GM21786 (cell line): ENCODE measurements around the gene SLC25A42.

Experiments
- ATAC-seq: cut with Tn5 transposase; IDR thresholded peaks from one replicate; pipeline ENCODE4 v1.9.1; 2021; ENCODE audit not compliant: unreplicated experiment

Gene SLC25A42

GRCh38 chr19:19157808-19158207 is 94.0 kb downstream of the SLC25A42 start:
- no peak for ATAC-seq

- no peak for ATAC-seq
These were observed 95.7 kb downstream of the SLC25A42 start for GRCh38 chr19:19159534-19159933.

GRCh38 chr19:19160461-19161035 is 96.8 kb downstream of the SLC25A42 start:
- ATAC-seq, result no peak

- no peak for ATAC-seq
These were observed 98.7 kb downstream of the SLC25A42 start for GRCh38 chr19:19162495-19162894.
